Keratinocyte (primary cell): Measurements from ENCODE around the gene UTS2B. TPM values are rescaled to one million over a fixed set of nuclear protein-coding genes. Genes with fewer than 3 reads are reported as not detected.

Experiments
- DNase-seq: peaks from one replicate; pipeline ENCODE4 v3.0.0-alpha.2; 2011; ENCODE audit warnings: low read depth, missing footprints, low spot score
- FAIRE-seq: peaks from 2 replicates; lab custom pipeline; 2011; peaks lifted over from hg19 to GRCh38; lab: Jason Lieb, UNC
- H2AFZ ChIP-seq: 2 replicates; pipeline ENCODE4 v1.6.0; 2012; ENCODE audit warnings: low read length, control low read depth, inconsistent platforms; ENCODE audit not compliant: control insufficient read depth
- H3K27ac ChIP-seq: 2 replicates; pipeline ENCODE4 v1.5.1; 2011; ENCODE audit warnings: low read length; ENCODE audit not compliant: control insufficient read depth, insufficient read depth
- H3K27me3 ChIP-seq: 3 replicates; pipeline ENCODE4 v1.6.0; 2011; ENCODE audit warnings: low read length; ENCODE audit not compliant: control insufficient read depth, insufficient read depth; ENCODE audit errors: extremely low read depth
- H3K36me3 ChIP-seq, 2 experiments: 2 replicates in 1 of 2; 3 replicates in 1 of 2; pipeline ENCODE4 v1.5.1; 2011; ENCODE audit warnings: low read length in 2 of 2, mild to moderate bottlenecking in 1 of 2; ENCODE audit not compliant: control insufficient read depth in 2 of 2, insufficient read depth in 2 of 2; ENCODE audit errors: extremely low read depth in 1 of 2
- H3K4me1 ChIP-seq: 3 replicates; pipeline ENCODE4 v1.5.1; 2011; ENCODE audit warnings: low read length; ENCODE audit not compliant: control insufficient read depth, insufficient read depth; ENCODE audit errors: extremely low read depth
- H3K4me2 ChIP-seq: 3 replicates; pipeline ENCODE4 v1.6.0; 2011; ENCODE audit warnings: low read depth, low read length; ENCODE audit not compliant: control insufficient read depth, insufficient read depth; ENCODE audit errors: extremely low read depth
- H3K4me3 ChIP-seq, 3 experiments: fragments of 200-600 bp in 1 of 3; sonication (generic) in 1 of 3; 2 replicates in 2 of 3; 3 replicates in 1 of 3; pipeline ENCODE4 v1.5.1; 2011 to 2016; ENCODE audit warnings: low read length in 3 of 3, mild to moderate bottlenecking in 3 of 3, control low read depth in 2 of 3, inconsistent platforms in 1 of 3, low read depth in 1 of 3, mixed read lengths in 1 of 3, mixed run types in 1 of 3, moderate library complexity in 1 of 3; ENCODE audit not compliant: control insufficient read depth in 2 of 3, insufficient read depth in 2 of 3; ENCODE audit errors: extremely low read depth in 1 of 3
- H3K79me2 ChIP-seq: 2 replicates; pipeline ENCODE4 v1.6.0; 2012; ENCODE audit warnings: low read length; ENCODE audit not compliant: control insufficient read depth, insufficient read depth
- H3K9ac ChIP-seq: 3 replicates; pipeline ENCODE4 v1.6.0; 2011; ENCODE audit warnings: low read length; ENCODE audit not compliant: control insufficient read depth, insufficient read depth; ENCODE audit errors: extremely low read depth
- H3K9me1 ChIP-seq: 3 replicates; pipeline ENCODE4 v1.6.0; 2011; ENCODE audit warnings: low read length; ENCODE audit not compliant: control insufficient read depth, insufficient read depth; ENCODE audit errors: extremely low read depth
- H3K9me3 ChIP-seq: 2 replicates; pipeline ENCODE4 v1.5.1; 2012; ENCODE audit warnings: low read depth, low read length; ENCODE audit not compliant: control insufficient read depth
- H4K20me1 ChIP-seq: 3 replicates; pipeline ENCODE4 v1.6.0; 2011; ENCODE audit warnings: low read length; ENCODE audit not compliant: control insufficient read depth, insufficient read depth; ENCODE audit errors: extremely low read depth
- EZH2 ChIP-seq: IDR thresholded peaks from one replicate; pipeline ENCODE4 v1.6.1; 2012; ENCODE audit warnings: inconsistent platforms, mild to moderate bottlenecking, low read length, moderate library complexity
- dilution Hi-C: fragments of 300-500 bp; cut with MboI; formaldehyde crosslinking; loops from one replicate; pipeline ENCODE4 v1.7.0; 2020; ENCODE audit warnings: low sequenced_read_pairs; ENCODE audit not compliant: extremely low pct_ligation_motif_present
- polyA plus RNA-seq, 5 experiments: library from polyadenylated mRNA; depleted of rRNA in 3 of 5; stranded (reverse) in 3 of 5; stranded (forward) in 1 of 5; unstranded in 1 of 5; fragments of >200 nt; gene quantifications; 1 replicate in 1 of 5; 2 replicates in 3 of 5; 3 replicates in 1 of 5; pipeline versions ENCODE4 v1.2.1 to v1.2.3, GENCODE V29; 2011 to 2012; ENCODE audit warnings: missing spikeins in 2 of 5, low read depth in 1 of 5, low replicate concordance in 1 of 5
- TF ChIP-seq, protein P1 (sequence below), 3 experiments: IDR thresholded peaks in 1 of 3; conservative IDR thresholded peaks in 1 of 3; optimal IDR thresholded peaks in 1 of 3; 2 replicates in 2 of 3; 3 replicates in 1 of 3; pipeline versions ENCODE3 to v1.5.1; 2011; ENCODE audit warnings: low read length in 3 of 3, mild to moderate bottlenecking in 3 of 3, moderate library complexity in 2 of 3, control low read depth in 1 of 3, inconsistent platforms in 1 of 3; ENCODE audit not compliant: insufficient read depth in 2 of 3; ENCODE audit errors: extremely low read depth in 1 of 3

Gene UTS2B
- polyA plus RNA-seq, 1 donor (not counting 4 experiments of a cell fraction or from before 2014, with no cell fraction given): not detected

DNA sequence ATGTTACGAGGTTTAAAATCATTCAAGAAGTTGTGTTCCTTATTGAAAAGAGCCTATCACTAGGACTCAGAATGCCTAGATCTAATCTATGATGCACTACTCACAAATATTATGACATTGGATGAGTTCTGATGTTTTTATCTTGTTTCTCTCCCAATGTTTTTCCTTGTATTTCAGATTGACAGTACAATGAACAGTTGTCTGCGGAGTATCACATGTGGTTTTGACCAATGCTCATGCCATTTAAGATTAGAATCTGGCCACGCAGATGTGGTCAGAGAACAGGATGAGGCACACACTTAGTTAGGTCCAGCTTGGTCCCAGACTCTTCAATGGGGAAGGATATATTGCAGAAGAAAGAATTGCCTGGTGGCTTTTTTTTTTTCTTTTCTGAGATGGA lies 26.7 kb downstream of the UTS2B start:
- Histone ChIP-seq H3K36me3 (no peaks in the 10 kb centered on the region), H3K9me3 (no peaks in the 10 kb centered on the region), H3K9me1 (no peaks in the 10 kb centered on the region), H3K27me3 (no peaks in the 10 kb centered on the region), H3K9ac (no peak overlapping the region), H3K4me3 (no peak overlapping the region), H3K4me2 (no peak overlapping the region), H4K20me1 (no peaks in the 10 kb centered on the region), H3K27ac (no peak overlapping the region), H3K4me1 (no peaks in the 10 kb centered on the region), H3K79me2 (no peaks in the 10 kb centered on the region), H2AFZ (no peak overlapping the region)
- DNase-seq: no peak
- FAIRE-seq: no peak
- dilution Hi-C loops: no loop called here
- TF ChIP-seq EZH2: no peak
- TF ChIP-seq, protein P1, sequence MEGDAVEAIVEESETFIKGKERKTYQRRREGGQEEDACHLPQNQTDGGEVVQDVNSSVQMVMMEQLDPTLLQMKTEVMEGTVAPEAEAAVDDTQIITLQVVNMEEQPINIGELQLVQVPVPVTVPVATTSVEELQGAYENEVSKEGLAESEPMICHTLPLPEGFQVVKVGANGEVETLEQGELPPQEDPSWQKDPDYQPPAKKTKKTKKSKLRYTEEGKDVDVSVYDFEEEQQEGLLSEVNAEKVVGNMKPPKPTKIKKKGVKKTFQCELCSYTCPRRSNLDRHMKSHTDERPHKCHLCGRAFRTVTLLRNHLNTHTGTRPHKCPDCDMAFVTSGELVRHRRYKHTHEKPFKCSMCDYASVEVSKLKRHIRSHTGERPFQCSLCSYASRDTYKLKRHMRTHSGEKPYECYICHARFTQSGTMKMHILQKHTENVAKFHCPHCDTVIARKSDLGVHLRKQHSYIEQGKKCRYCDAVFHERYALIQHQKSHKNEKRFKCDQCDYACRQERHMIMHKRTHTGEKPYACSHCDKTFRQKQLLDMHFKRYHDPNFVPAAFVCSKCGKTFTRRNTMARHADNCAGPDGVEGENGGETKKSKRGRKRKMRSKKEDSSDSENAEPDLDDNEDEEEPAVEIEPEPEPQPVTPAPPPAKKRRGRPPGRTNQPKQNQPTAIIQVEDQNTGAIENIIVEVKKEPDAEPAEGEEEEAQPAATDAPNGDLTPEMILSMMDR (optimal IDR thresholded peaks at IDR 0.05 in 1 of 3, IDR thresholded peaks at IDR 0.05 in 1 of 3, conservative IDR thresholded peaks at IDR 0.05 in 1 of 3; ENCODE audit: extremely low read depth in 1 of 3, insufficient read depth in 2 of 3, low read length in 3 of 3): no peak

DNA sequence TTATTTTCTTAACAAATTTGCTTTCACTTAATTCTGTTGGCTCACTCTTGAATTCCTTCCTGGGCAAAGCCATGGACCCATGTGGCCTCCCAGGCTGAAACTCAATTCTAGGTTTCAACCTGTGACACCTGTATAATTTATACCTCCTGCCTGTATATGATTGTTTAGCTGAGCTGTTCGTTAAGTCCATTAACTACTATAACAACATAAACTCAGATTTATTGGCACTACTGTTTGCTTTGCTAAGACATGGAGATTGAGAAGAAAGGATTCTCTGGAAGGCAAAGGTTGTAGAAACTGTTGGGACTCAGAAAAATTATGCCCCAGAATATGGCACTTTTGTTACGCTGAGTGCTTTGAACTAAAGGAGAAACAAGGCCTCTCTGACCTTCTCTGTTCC lies 27.9 kb downstream of the UTS2B start:
- Histone ChIP-seq H3K79me2 (no peaks in the 10 kb centered on the region), H3K4me2 (no peak overlapping the region), H3K27me3 (no peaks in the 10 kb centered on the region), H3K9me1 (no peaks in the 10 kb centered on the region), H2AFZ (no peak overlapping the region), H4K20me1 (no peaks in the 10 kb centered on the region), H3K9me3 (no peaks in the 10 kb centered on the region), H3K4me1 (no peaks in the 10 kb centered on the region), H3K4me3 (no peak overlapping the region), H3K27ac (no peak overlapping the region), H3K9ac (no peak overlapping the region), H3K36me3 (no peaks in the 10 kb centered on the region)
- dilution Hi-C loops: no loop called here
- TF ChIP-seq, protein P1 (optimal IDR thresholded peaks at IDR 0.05 in 1 of 3, IDR thresholded peaks at IDR 0.05 in 1 of 3, conservative IDR thresholded peaks at IDR 0.05 in 1 of 3; ENCODE audit: extremely low read depth in 1 of 3, insufficient read depth in 2 of 3, low read length in 3 of 3): no peak
- no peak for TF ChIP-seq EZH2
- DNase-seq (no peak), FAIRE-seq (no peak)
